Measurements from ENCODE around the gene GRM6.

GRM6 gene

DNA sequence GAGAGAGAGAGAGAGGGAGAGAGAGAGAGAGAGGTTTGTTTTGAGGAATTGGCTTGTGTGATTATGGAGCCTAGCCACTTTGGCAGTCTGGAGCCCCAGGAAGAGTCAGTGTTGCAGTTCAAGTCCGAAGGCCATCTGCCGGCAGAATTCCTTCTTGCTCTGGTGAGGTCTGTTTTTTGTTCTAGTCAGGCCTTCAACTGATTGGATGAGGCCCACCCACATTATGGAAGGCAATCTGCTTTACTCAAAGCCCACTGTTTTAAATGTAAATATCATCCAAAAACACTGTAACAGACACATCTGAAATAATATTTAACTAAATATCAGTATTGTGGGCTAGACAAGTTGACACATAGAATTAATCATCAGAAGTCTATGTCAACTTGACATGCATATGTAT is 11.4 kb upstream of the GRM6 start:
- Mint-ChIP-seq H3K4me1 (no peaks in the 10 kb centered on the region), H3K36me3 (ENCODE audit: low read depth) (no peaks in the 10 kb centered on the region), H3K4me3 (no peak overlapping the region), H3K27ac (no peak overlapping the region), H3K9me3 (peaks cover 51% of the 10 kb centered on the region), H3K27me3 (ENCODE audit: low read depth) (peaks cover 7% of the 10 kb centered on the region)
- TF ChIP-seq, protein P1, sequence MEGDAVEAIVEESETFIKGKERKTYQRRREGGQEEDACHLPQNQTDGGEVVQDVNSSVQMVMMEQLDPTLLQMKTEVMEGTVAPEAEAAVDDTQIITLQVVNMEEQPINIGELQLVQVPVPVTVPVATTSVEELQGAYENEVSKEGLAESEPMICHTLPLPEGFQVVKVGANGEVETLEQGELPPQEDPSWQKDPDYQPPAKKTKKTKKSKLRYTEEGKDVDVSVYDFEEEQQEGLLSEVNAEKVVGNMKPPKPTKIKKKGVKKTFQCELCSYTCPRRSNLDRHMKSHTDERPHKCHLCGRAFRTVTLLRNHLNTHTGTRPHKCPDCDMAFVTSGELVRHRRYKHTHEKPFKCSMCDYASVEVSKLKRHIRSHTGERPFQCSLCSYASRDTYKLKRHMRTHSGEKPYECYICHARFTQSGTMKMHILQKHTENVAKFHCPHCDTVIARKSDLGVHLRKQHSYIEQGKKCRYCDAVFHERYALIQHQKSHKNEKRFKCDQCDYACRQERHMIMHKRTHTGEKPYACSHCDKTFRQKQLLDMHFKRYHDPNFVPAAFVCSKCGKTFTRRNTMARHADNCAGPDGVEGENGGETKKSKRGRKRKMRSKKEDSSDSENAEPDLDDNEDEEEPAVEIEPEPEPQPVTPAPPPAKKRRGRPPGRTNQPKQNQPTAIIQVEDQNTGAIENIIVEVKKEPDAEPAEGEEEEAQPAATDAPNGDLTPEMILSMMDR (IDR thresholded peaks at IDR 0.05; ENCODE audit: unreplicated experiment in 3 of 3), result no peak

DNA sequence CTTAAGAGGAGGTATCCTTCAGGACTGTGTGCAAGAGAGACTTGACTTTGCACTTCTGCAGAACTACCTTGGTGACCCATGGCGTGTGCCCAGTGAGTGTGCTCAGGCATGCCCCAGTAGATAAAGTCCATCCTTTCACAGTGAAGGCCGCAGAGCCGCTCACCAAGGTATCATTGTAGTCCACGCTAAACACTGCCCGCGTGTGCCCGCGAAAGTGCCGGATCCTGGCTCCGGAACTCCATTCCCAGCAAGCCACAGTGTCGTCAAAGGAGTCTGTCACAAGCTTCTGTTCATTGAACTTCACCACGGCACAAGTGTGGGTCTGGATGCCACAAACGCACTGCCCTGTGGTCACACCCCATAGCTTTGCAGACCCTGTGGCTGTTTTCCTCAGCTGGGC is 3.3 kb upstream of the GRM6 start:
- TF ChIP-seq, protein P1 (IDR thresholded peaks at IDR 0.05; ENCODE audit: unreplicated experiment in 3 of 3), result no peak
- no peak overlapping the region for H3K4me3 Mint-ChIP-seq
- H3K36me3 Mint-ChIP-seq (ENCODE audit: low read depth), result no peaks in the 10 kb centered on the region
- H3K9me3 Mint-ChIP-seq, result peaks cover 18% of the 10 kb centered on the region
- no peak overlapping the region for H3K27ac Mint-ChIP-seq
- peaks cover 50% of the 10 kb centered on the region for H3K27me3 Mint-ChIP-seq (ENCODE audit: low read depth)
- H3K4me1 Mint-ChIP-seq, result peaks cover 6% of the 10 kb centered on the region

DNA sequence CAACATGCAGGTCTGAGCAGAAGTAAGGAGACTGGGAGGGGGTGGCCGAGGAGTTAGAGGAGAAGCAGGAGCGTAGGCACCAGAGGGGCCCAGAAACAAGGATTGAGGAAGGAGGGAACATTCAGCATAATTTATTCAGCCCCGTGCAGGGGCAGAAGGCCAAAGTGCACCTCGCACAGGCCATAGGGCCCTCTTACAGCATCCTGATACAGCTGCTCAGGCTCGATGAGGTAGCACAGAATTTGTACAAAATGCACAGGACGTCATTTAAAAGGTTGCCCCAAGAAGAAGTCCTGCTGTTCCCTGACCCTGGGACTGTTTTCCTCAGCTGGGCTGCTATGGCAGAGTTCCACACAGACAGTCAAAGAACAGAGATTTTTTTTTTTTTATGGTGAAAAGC is 2.1 kb upstream of the GRM6 start:
- TF ChIP-seq, protein P1 (IDR thresholded peaks at IDR 0.05; ENCODE audit: unreplicated experiment in 3 of 3), result no peak
- H3K4me3 Mint-ChIP-seq, result no peak overlapping the region
- H3K27me3 Mint-ChIP-seq (ENCODE audit: low read depth), result peaks cover 61% of the 10 kb centered on the region
- H3K9me3 Mint-ChIP-seq, result peaks cover 13% of the 10 kb centered on the region
- H3K27ac Mint-ChIP-seq, result no peak overlapping the region
- H3K36me3 Mint-ChIP-seq (ENCODE audit: low read depth), result no peaks in the 10 kb centered on the region
- peaks cover 6% of the 10 kb centered on the region for H3K4me1 Mint-ChIP-seq

DNA sequence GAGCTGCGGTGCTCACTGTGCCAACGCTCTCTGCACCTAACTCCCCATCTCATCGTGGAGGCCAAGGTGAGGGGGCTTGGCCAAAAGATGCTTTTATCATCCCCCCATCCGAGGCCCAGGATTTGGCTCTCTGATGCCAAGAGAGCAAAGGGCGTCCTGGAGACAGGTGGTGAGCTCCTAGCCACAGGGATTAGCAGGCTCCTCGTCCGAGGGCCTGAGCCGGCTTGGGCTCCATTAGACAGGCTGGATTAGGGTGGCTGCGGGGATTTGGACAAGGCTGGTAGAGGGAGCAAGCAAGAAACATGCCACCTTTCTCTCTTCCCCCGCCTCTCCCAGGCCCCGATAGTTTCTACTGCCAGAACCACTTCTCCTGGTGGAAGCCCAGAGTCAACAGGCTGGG is 1.0 kb upstream of the GRM6 start:
- Mint-ChIP-seq H3K4me1 (peaks cover 6% of the 10 kb centered on the region), H3K4me3 (peak overlapping the region in 1 of 3 experiments; percentile 38), H3K9me3 (peaks cover 8% of the 10 kb centered on the region), H3K27me3 (ENCODE audit: low read depth) (peaks cover 65% of the 10 kb centered on the region), H3K27ac (no peak overlapping the region), H3K36me3 (ENCODE audit: low read depth) (no peaks in the 10 kb centered on the region)
- TF ChIP-seq, protein P1 (IDR thresholded peaks at IDR 0.05; ENCODE audit: unreplicated experiment in 3 of 3), result no peak

DNA sequence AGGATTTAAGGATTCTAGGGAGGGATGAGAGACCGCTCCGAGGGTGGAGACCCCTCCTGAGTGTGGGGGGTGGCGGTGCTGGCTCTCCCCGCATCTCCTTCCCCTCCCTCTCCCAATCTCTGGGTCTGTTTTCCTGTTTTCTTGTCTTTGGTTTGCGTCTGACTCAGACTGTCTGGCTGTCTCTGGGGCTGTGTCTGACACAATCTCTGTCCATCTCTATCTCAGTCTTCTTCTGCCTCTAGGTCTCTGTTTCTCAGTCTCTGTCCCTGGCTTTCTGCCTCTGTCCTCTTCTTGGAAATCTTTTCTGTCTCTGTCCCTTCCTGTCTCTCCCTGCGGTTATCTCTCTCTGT is 196 bp upstream of the GRM6 start:
- Mint-ChIP-seq H3K9me3 (peaks cover 8% of the 10 kb centered on the region), H3K27ac (no peak overlapping the region), H3K4me3 (peak overlapping the region; percentile 48 to 75 (median 75)), H3K4me1 (peaks cover 6% of the 10 kb centered on the region), H3K36me3 (ENCODE audit: low read depth) (no peaks in the 10 kb centered on the region), H3K27me3 (ENCODE audit: low read depth) (peaks cover 70% of the 10 kb centered on the region)
- TF ChIP-seq, protein P1 (IDR thresholded peaks at IDR 0.05; ENCODE audit: unreplicated experiment in 3 of 3), result no peak

DNA sequence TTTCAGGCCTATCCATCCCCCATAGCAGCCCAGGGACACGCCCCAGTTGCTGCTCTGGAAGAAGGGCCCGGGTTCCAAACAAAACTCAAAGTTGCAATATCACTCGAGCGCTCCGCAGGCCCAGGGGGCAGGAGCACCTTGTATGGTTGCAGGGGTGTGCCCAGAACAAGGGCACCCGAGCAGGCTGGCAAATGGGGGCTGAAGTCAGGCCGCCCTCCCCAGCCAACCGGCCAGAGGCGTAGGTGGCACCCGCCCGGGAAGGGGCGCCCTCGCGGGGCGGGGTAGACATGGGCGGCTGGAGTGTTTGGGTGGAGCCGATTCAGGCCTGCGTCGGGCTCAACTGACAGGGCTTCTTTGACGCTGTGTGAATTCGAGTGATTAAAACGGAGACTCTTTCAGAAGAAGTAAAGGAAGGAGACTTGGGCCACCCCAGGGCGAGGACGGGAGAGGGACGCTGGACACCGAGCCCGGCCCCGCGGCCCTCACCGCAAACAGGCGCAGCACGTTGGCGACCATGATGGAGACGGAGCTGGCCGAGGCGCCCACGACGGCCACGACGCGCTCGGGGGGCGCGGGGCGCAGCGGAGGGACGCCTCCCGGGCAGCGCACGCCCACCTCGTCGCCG is 1.1 kb downstream of the GRM6 start:
- peaks cover 18% of the 10 kb centered on the region for H3K9me3 Mint-ChIP-seq
- H3K27me3 Mint-ChIP-seq (ENCODE audit: low read depth), result peaks cover 73% of the 10 kb centered on the region
- no peaks in the 10 kb centered on the region for H3K36me3 Mint-ChIP-seq (ENCODE audit: low read depth)
- H3K27ac Mint-ChIP-seq, result no peak overlapping the region
- H3K4me1 Mint-ChIP-seq, result peaks cover 6% of the 10 kb centered on the region
- TF ChIP-seq, protein P1 (IDR thresholded peaks at IDR 0.05; ENCODE audit: unreplicated experiment in 3 of 3), result no peak
- peak overlapping the region in 2 of 3 experiments; percentile 17 to 28 for H3K4me3 Mint-ChIP-seq

Data from nephron (organoid).